Subcutaneous abdominal adipose tissue (tissue), 5 donors: ENCODE data around the gene ARSH.
"Not testable (repeated sequence)": the region's sequence is repeated elsewhere in the genome, so short reads cannot be mapped to it uniquely, and the experiment has no call there.

Experiments
- H3K27ac ChIP-seq: one replicate; pipeline ENCODE4 v1.7.0; 2013; ENCODE audit warnings: low read depth, mild to moderate bottlenecking, inconsistent platforms, low read length, moderate library complexity
- H3K27me3 ChIP-seq, 5 donors: one replicate each; pipeline ENCODE4 v1.7.0; 2013; ENCODE audit warnings: low read length in 5 of 5, inconsistent platforms in 1 of 5; ENCODE audit not compliant: control insufficient read depth in 5 of 5, insufficient read depth in 4 of 5
- H3K36me3 ChIP-seq, 5 donors: one replicate each; pipeline ENCODE4 v1.7.0; 2013; ENCODE audit warnings: low read length in 5 of 5; ENCODE audit not compliant: control insufficient read depth in 5 of 5, insufficient read depth in 5 of 5
- H3K4me1 ChIP-seq, 5 donors: one replicate each; pipeline ENCODE4 v1.7.0; 2013; ENCODE audit warnings: low read length in 5 of 5, mild to moderate bottlenecking in 3 of 5, moderate library complexity in 1 of 5; ENCODE audit not compliant: control insufficient read depth in 5 of 5, insufficient read depth in 5 of 5
- H3K4me3 ChIP-seq, 5 donors: one replicate each; pipeline ENCODE4 v1.7.0; 2013; ENCODE audit warnings: low read length in 5 of 5, low read depth in 1 of 5
- H3K9ac ChIP-seq, 5 donors: one replicate each; pipeline ENCODE4 v1.7.0; 2013; ENCODE audit warnings: low read length in 5 of 5, mild to moderate bottlenecking in 4 of 5, moderate library complexity in 3 of 5
- H3K9me3 ChIP-seq, 5 donors: one replicate each; pipeline ENCODE4 v1.7.0; 2013; ENCODE audit warnings: low read length in 5 of 5; ENCODE audit not compliant: control insufficient read depth in 5 of 5
- donor health status: healthy.
- donor health status: healthy.
- donor health status: healthy.
- donor health status: healthy.
- donor health status: healthy.

Gene ARSH

DNA sequence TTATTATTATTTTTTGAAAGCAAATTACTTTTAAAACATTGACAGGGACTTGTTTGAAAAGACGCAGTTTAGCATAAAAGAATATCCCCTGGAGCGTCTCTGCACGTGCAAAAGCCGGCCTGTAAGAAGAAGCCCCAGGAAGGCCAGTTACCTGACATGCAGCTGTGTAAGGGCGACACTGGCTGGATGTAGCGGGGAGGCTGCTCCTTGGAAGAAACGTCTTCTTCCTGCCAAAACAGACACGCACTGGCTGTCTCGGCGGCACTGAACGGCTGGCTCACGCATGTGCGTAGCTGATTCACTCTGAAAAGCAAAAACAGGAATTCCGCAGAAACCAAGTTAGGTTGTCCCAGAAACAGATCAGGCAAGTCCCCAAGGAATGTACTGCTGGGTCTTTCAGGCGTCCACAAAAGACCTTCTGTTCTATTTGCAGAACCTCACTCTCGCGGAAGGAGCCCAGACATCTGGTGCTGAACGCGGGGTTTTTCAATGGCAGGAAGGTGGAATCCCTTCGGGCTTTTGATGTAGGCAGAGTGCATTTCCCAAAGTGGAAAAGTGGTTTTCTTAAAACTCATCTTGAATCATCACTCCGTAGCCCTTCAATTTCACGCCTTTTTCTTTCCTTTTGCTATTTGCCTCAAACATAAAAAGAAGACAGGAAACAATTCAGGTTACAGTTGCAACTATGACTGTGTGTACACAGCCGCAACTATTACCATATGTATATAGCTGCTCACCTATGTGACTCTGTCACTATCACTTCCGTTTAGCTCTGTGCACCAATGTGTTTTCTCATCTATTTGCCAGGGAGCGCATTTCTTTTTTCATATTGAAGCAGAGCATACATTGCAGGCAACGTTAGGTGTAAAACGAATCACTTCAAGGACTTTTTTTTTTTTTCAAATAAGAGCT lies 38.1 kb upstream of the ARSH start:
- Histone ChIP-seq H3K9ac (peak overlapping the region in 1 of 5 donors; percentile 21), H3K27ac (no peak overlapping the region), H3K27me3 (peaks cover 0 to 21% (median 3%) of the 10 kb centered on the region in 5 donors), H3K36me3 (no peaks in the 10 kb centered on the region), H3K4me3 (peak overlapping the region; percentile 5 to 57 (median 40)), H3K4me1 (peaks cover 0 to 11% (median 6%) of the 10 kb centered on the region in 5 donors), H3K9me3 (no peaks in the 10 kb centered on the region)

DNA sequence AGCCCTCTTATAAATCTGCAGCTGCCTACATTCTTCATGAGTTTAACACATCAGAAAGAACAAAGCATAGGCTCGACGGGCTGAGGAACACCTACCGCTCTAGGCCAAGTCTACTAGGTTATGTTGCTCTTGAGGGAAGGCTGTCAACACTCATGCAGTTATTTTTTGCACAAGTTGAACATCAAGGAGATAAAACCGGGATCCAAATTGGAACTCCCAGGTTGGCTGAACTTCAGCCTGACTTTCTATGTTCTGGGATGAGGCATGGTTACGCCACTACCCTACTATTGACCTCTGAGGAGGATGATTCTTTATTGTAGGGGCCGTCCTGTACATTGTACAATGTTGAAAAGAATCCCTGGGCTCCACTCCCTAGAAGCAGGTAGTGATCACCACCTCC lies 37.3 kb upstream of the ARSH start:
- peaks cover 0 to 11% (median 6%) of the 10 kb centered on the region in 5 donors for H3K4me1 ChIP-seq
- peaks cover 0 to 21% (median 3%) of the 10 kb centered on the region in 5 donors for H3K27me3 ChIP-seq
- H3K9ac ChIP-seq, result no peak overlapping the region
- no peaks in the 10 kb centered on the region for H3K36me3 ChIP-seq
- H3K4me3 ChIP-seq, result no peak overlapping the region
- H3K27ac ChIP-seq, result no peak overlapping the region
- no peaks in the 10 kb centered on the region for H3K9me3 ChIP-seq

- H3K27me3 ChIP-seq, result peaks cover 0 to 21% (median 3%) of the 10 kb centered on the region in 5 donors
- H3K36me3 ChIP-seq, result no peaks in the 10 kb centered on the region
- H3K4me3 ChIP-seq, result no peak overlapping the region
- no peak overlapping the region for H3K9ac ChIP-seq
- H3K4me1 ChIP-seq, result peaks cover 0 to 11% (median 6%) of the 10 kb centered on the region in 5 donors
- H3K9me3 ChIP-seq, result no peaks in the 10 kb centered on the region
- H3K27ac ChIP-seq, result no peak overlapping the region
These were observed 34.0 kb upstream of the ARSH start for GRCh38 chrX:2972391-2972790.

- Histone ChIP-seq H3K27me3 (peaks cover 0 to 10% (median 0%) of the 10 kb centered on the region in 5 donors), H3K36me3 (no peaks in the 10 kb centered on the region), H3K9ac (no peak overlapping the region), H3K9me3 (no peaks in the 10 kb centered on the region), H3K4me1 (no peaks in the 10 kb centered on the region), H3K27ac (no peak overlapping the region), H3K4me3 (no peak overlapping the region)
These were observed 31.4 kb upstream of the ARSH start for GRCh38 chrX:2974961-2975360.

- H3K9me3 ChIP-seq, H3K36me3 ChIP-seq, H3K4me3 ChIP-seq, H3K9ac ChIP-seq, H3K4me1 ChIP-seq, H3K27me3 ChIP-seq, H3K27ac ChIP-seq: not testable (repeated sequence)
These were observed 27.7 kb upstream of the ARSH start for GRCh38 chrX:2978639-2979038.

- Histone ChIP-seq H3K27ac (no peak overlapping the region), H3K9me3 (peaks cover 0 to 4% (median 0%) of the 10 kb centered on the region in 5 donors), H3K4me3 (no peak overlapping the region), H3K27me3 (peaks cover 0 to 3% (median 0%) of the 10 kb centered on the region in 5 donors), H3K4me1 (no peaks in the 10 kb centered on the region), H3K9ac (no peak overlapping the region), H3K36me3 (no peaks in the 10 kb centered on the region)
These were observed 22.0 kb upstream of the ARSH start for GRCh38 chrX:2984342-2984741.

DNA sequence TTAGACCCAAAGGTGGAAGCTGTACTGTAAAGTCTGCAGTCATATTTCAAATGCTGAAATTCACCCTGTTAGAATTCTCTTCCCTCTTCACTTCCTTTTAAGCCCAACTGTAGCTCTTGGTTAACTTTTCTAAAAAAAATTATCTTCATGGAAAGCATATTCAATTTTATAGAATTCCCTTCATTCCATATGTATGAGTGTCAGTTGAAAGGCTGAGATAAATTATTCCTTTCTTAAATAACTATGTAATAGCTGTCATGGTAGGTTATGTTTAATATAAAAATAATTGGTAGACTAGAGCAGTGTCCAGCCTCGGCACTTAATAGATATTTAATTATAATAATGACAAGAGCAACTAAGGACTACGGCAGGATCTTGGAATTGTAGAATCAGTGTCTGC lies 16.8 kb upstream of the ARSH start:
- H3K9me3 ChIP-seq, result peaks cover 0 to 4% (median 0%) of the 10 kb centered on the region in 5 donors
- H3K9ac ChIP-seq, result no peak overlapping the region
- H3K4me1 ChIP-seq, result no peaks in the 10 kb centered on the region
- H3K27me3 ChIP-seq, result peaks cover 0 to 3% (median 0%) of the 10 kb centered on the region in 5 donors
- no peak overlapping the region for H3K4me3 ChIP-seq
- no peaks in the 10 kb centered on the region for H3K36me3 ChIP-seq
- H3K27ac ChIP-seq, result no peak overlapping the region

DNA sequence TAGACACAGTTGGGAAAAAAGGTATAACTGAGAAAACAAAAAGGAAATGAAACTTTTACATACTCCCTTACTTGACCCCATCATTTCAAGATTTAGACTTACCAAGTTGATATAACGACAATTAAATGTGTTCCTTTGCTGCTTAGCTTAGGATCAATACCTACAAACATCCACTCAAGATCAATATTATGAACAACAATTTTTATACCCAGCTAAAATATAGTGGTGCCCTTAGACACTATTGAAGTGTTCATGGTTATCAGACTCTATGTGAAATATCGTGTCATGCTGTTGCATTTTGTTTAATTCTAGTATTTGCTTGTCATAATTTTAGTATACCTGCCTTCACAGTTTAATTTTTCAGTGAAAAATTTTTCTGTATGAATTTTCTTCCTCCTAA lies 4.2 kb downstream of the ARSH start:
- Histone ChIP-seq H3K4me3 (no peak overlapping the region), H3K9ac (no peak overlapping the region), H3K36me3 (no peaks in the 10 kb centered on the region), H3K9me3 (peaks cover 2 to 25% (median 14%) of the 10 kb centered on the region in 5 donors), H3K27ac (no peak overlapping the region), H3K27me3 (peaks cover 0 to 2% (median 0%) of the 10 kb centered on the region in 5 donors), H3K4me1 (no peaks in the 10 kb centered on the region)

DNA sequence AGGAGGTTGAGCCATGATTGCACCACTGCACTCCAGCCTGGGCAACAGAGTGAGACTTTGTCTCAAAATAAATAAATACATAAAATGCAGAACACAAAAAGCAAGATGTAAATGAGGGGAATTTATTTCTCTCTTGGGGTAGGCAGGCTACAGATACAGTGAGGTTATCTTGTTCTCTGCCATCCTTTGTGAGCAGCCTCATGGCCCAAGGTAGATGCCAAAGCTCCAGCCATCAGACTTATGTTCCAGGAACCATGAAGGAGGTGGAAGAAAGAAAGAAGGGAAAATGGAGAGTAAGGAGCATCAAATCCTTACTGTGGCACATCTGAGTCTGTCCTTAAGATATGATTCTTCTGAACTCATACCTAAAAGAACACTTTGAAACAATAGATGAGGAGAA lies 11.1 kb downstream of the ARSH start:
- Histone ChIP-seq H3K36me3 (no peaks in the 10 kb centered on the region), H3K27me3 (peaks cover 0 to 3% (median 0%) of the 10 kb centered on the region in 5 donors), H3K27ac (no peak overlapping the region), H3K4me3 (no peak overlapping the region), H3K9ac (no peak overlapping the region), H3K4me1 (no peaks in the 10 kb centered on the region), H3K9me3 (peaks cover 6 to 19% (median 9%) of the 10 kb centered on the region in 5 donors)

- H3K27ac ChIP-seq, result no peak overlapping the region
- no peaks in the 10 kb centered on the region for H3K36me3 ChIP-seq
- peaks cover 0 to 2% (median 0%) of the 10 kb centered on the region in 5 donors for H3K27me3 ChIP-seq
- H3K4me1 ChIP-seq, result no peaks in the 10 kb centered on the region
- H3K9me3 ChIP-seq, result no peaks in the 10 kb centered on the region
- no peak overlapping the region for H3K9ac ChIP-seq
- no peak overlapping the region for H3K4me3 ChIP-seq
These were observed 17.8 kb downstream of the ARSH start for GRCh38 chrX:3024176-3024575.
